ENCODE results near the gene GMDS.

DNA sequence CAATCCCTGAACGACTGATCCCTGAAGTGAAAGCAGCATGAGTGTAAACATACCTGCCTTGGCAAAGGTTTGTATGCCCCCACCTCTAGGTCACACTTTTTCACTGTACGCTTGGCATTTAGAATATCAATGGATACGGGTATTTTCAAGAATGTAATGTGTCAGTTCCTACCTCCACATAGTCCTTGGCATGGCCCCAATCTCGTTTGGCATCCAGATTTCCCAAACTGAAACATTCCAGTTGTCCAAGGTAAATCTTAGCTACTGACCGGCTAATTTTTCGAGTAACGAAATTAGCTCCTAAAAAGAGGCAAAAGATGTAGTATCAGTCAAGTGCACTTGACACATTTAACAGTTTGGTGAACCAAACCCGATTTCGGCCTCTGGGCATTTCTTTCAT lies 315.5 kb downstream of the GMDS start:
- TF ChIP-seq CTCF (IDR thresholded peaks at IDR 0.05) (no peak), EZH2 (IDR thresholded peaks at IDR 0.05; ENCODE audit: borderline replicate concordance, insufficient read depth, low read depth, low read length, poor library complexity, severe bottlenecking) (no peak)
